Measurements from ENCODE around the gene AKAP10.
"Not testable (repeated sequence)": the region's sequence is repeated elsewhere in the genome, so short reads cannot be mapped to it uniquely, and the experiment has no call there.

The AKAP10 gene

GRCh38 chr17:19979917-19980770, 2.5 kb upstream of the AKAP10 start:
- no peak for DNase-seq (ENCODE audit: low spot score)

GRCh38 chr17:19978805-19979211, 1.2 kb upstream of the AKAP10 start:
- DNase-seq (ENCODE audit: low spot score) = no peak

GRCh38 chr17:19978209-19978802, 678 bp upstream of the AKAP10 start:
- no peak for DNase-seq (ENCODE audit: low spot score)

- DNase-seq (ENCODE audit: low spot score) = no peak
Measured at GRCh38 chr17:19975601-19976000, 2.0 kb downstream of the AKAP10 start.

- DNase-seq (ENCODE audit: low spot score) = no peak
Measured at GRCh38 chr17:19973156-19973555, 4.5 kb downstream of the AKAP10 start.

- DNase-seq (ENCODE audit: low spot score) = not testable (repeated sequence)
Measured at GRCh38 chr17:19962954-19963353, 14.7 kb downstream of the AKAP10 start.

GRCh38 chr17:19958023-19958422, 19.6 kb downstream of the AKAP10 start:
- no peak for DNase-seq (ENCODE audit: low spot score)

GRCh38 chr17:19955099-19955498, 22.5 kb downstream of the AKAP10 start:
- no peak for DNase-seq (ENCODE audit: low spot score)

GRCh38 chr17:19951411-19951810, 26.2 kb downstream of the AKAP10 start:
- DNase-seq (ENCODE audit: low spot score) = not testable (repeated sequence)

- not testable (repeated sequence) for DNase-seq (ENCODE audit: low spot score)
Measured at GRCh38 chr17:19950624-19951195, 26.9 kb downstream of the AKAP10 start.

GRCh38 chr17:19948116-19948943, 29.3 kb downstream of the AKAP10 start:
- no peak for DNase-seq (ENCODE audit: low spot score)

- no peak for DNase-seq (ENCODE audit: low spot score)
Measured at GRCh38 chr17:19946921-19947320, 30.7 kb downstream of the AKAP10 start.

- no peak for DNase-seq (ENCODE audit: low spot score)
Measured at GRCh38 chr17:19945009-19945626, 32.5 kb downstream of the AKAP10 start.

- no peak for DNase-seq (ENCODE audit: low spot score)
Measured at GRCh38 chr17:19943599-19943998, 34.0 kb downstream of the AKAP10 start.

- no peak for DNase-seq (ENCODE audit: low spot score)
Measured at GRCh38 chr17:19943026-19943425, 34.6 kb downstream of the AKAP10 start.

GRCh38 chr17:19940722-19941464, 36.7 kb downstream of the AKAP10 start:
- no peak for DNase-seq (ENCODE audit: low spot score)

GRCh38 chr17:19939993-19940721, 37.5 kb downstream of the AKAP10 start:
- DNase-seq (ENCODE audit: low spot score) = no peak

GRCh38 chr17:19938736-19939135, 38.9 kb downstream of the AKAP10 start:
- DNase-seq (ENCODE audit: low spot score) = no peak

GRCh38 chr17:19937522-19937921, 40.1 kb downstream of the AKAP10 start:
- no peak for DNase-seq (ENCODE audit: low spot score)

GRCh38 chr17:19935169-19935568, 42.5 kb downstream of the AKAP10 start:
- DNase-seq (ENCODE audit: low spot score) = no peak

Data from HuH-7.5 (cell line).